CD4-positive, alpha-beta T cell treated with Interferon gamma for 1 hour (primary cell): ENCODE data around the gene CTAG1A.
"Not testable (repeated sequence)": the region's sequence is repeated elsewhere in the genome, so short reads cannot be mapped to it uniquely, and the experiment has no call there.

Experiments used
- DNase-seq: peaks from one replicate; pipeline ENCODE4 v3.0.0-alpha.2; 2020

CTAG1A gene

GRCh38 chrX:154620767-154621414 is 36.0 kb downstream of the CTAG1A start:
- not testable (repeated sequence) for DNase-seq

DNA sequence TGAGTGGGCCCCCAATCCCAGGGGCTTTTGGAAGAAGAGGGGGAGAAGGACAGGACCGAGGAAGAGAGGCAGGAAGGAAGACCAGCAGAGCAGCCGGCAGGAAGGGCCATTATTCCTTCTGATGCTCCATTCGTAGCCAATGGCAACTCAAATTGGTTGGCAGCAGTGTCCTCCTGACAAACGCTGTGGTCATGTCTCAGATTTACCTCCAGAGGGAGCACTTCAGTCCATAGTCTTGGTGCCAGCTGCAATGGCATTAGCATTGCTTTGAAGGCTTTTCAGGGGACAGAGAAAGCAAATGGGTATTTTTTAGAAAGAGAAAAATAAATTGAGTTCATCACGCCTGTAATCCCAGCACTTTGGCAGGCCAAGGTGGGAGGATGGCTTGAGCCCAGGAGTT is 44.0 kb downstream of the CTAG1A start:
- DNase-seq: not testable (repeated sequence)

- DNase-seq: not testable (repeated sequence)
These were observed 46.0 kb downstream of the CTAG1A start for GRCh38 chrX:154630949-154631348.

- not testable (repeated sequence) for DNase-seq
These were observed 48.7 kb downstream of the CTAG1A start for GRCh38 chrX:154633661-154634060.
